Mesodermal cell (in vitro differentiated cells): Measurements from ENCODE around the gene SCGB1C2. TPM values are rescaled to one million over a fixed set of nuclear protein-coding genes. Genes with fewer than 3 reads are reported as not detected.
"Not testable (repeated sequence)": the region's sequence is repeated elsewhere in the genome, so short reads cannot be mapped to it uniquely, and the experiment has no call there.

Source experiments
- H3K27ac ChIP-seq: 2 replicates; pipeline ENCODE4 v1.7.0; 2013; ENCODE audit warnings: mild to moderate bottlenecking, low read depth, low read length, moderate library complexity; ENCODE audit not compliant: severe bottlenecking
- H3K36me3 ChIP-seq: 2 replicates; pipeline ENCODE4 v1.7.1; 2013; ENCODE audit warnings: mild to moderate bottlenecking, low read length, moderate library complexity; ENCODE audit not compliant: control insufficient read depth, insufficient read depth
- H3K4me1 ChIP-seq: one replicate; pipeline ENCODE4 v1.7.1; 2013; ENCODE audit warnings: mild to moderate bottlenecking, low read length; ENCODE audit not compliant: insufficient read depth, control insufficient read depth, poor library complexity, severe bottlenecking
- H3K4me3 ChIP-seq: 2 replicates; pipeline ENCODE4 v1.7.0; 2013; ENCODE audit warnings: low read length, control low read depth, mild to moderate bottlenecking; ENCODE audit not compliant: insufficient read depth, poor library complexity, severe bottlenecking; ENCODE audit errors: extremely low read depth
- H3K9me3 ChIP-seq: 2 replicates; pipeline ENCODE4 v1.7.1; 2013; ENCODE audit warnings: mild to moderate bottlenecking, low read length, moderate library complexity; ENCODE audit not compliant: control insufficient read depth
- WGBS, 2 experiments: methylation state at CpG; one replicate each; pipeline ENCODE4 v1.1.5; 2013; ENCODE audit warnings: missing lambda C conversion rate in 2 of 2; ENCODE audit not compliant: insufficient coverage in 2 of 2; 5-methylcytosine and 5-hydroxymethylcytosine counted together
- polyA plus RNA-seq, 2 experiments: library from polyadenylated mRNA; stranded (reverse); fragments of 50-300 nt; gene quantifications; one replicate each; pipeline ENCODE4 v1.2.3, GENCODE V29; 2013

SCGB1C2 gene
- polyA plus RNA-seq (2013, experiment 1 of 2), result not detected
- not detected for polyA plus RNA-seq (2013, experiment 2 of 2)

GRCh38 chr17:137166-137807 is at the start of gene SCGB1C2:
Gene SCGB1C2, plus strand, starts transcription at chr17:137569. Its CDS starts 22 bp downstream, at chr17:137591.
- not testable (repeated sequence) for H3K9me3 ChIP-seq, H3K4me1 ChIP-seq, H3K36me3 ChIP-seq, H3K4me3 ChIP-seq, H3K27ac ChIP-seq
- WGBS, 2 experiments, result no CpG with 5 or more reads among the region's 16 CpGs

DNA sequence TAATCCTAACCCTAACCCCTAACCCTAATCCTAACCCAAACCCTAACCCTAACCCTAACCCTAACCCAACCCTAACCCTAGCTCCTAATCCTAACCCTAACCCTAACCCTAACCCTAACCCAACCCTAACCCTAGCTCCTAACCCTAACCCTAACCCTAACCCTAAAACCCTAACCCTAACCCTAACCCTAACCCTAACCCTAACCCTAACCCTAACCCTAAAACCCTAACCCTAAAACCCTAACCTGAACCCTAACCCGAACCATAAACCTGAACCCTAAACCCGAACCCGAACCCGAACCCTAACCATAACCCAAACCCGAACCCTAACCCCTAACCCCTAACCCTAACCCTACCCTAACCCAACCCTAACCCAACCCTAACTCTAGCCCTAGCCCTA is 24.3 kb upstream of the SCGB1C2 start:
- WGBS, 2 experiments, result no CpG with 5 or more reads among the region's 5 CpGs
- H3K4me3 ChIP-seq, H3K27ac ChIP-seq, H3K4me1 ChIP-seq, H3K36me3 ChIP-seq, H3K9me3 ChIP-seq: not testable (repeated sequence)

DNA sequence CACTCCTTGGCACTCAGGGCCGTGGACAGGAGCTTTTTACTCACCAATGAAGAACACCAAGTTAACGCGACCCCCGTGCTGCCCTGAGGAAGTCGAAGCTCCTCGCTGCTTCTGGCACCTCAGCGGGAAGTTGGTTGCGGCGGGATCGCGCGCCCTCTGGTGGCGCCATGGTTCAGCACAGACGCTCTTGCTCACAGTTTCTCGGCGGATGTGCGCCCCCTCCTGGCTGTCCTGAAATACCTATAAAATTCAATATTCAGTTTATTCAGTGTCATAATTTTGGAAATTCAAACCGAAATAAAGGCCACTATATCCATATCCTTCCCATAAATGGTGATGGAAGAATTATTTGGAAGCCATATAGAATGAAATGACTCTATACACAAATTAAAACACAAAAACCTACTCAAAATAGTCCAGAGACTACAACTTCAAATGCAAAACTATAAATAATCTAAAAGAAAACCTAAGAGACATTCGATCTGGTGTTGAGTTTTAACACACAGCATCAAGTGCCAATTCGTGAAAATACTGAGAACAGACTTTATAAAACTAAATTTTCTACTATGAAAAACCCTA is 18.9 kb upstream of the SCGB1C2 start:
- WGBS, 2 experiments, result 9% methylated on average over 4 of the region's 20 CpGs; no CpG with 5 or more reads in 1 of the 2 experiments
- H3K9me3 ChIP-seq, H3K4me3 ChIP-seq, H3K36me3 ChIP-seq, H3K27ac ChIP-seq, H3K4me1 ChIP-seq: not testable (repeated sequence)

- not testable (repeated sequence) for H3K4me1 ChIP-seq
- 67% methylated on average over 1 of the region's 40 CpGs; no CpG with 5 or more reads in 1 of the 2 experiments for WGBS, 2 experiments
Measured at GRCh38 chr17:133932-134331, 3.4 kb upstream of the SCGB1C2 start.

GRCh38 chr17:134332-134785 is 3.0 kb upstream of the SCGB1C2 start:
- not testable (repeated sequence) for H3K4me1 ChIP-seq, H3K4me3 ChIP-seq, H3K36me3 ChIP-seq, H3K27ac ChIP-seq, H3K9me3 ChIP-seq
- 90% methylated on average over 7 of the region's 25 CpGs; no CpG with 5 or more reads in 1 of the 2 experiments for WGBS, 2 experiments

More at GRCh38 chr17:133932-134331, 3.4 kb upstream of the SCGB1C2 start:
- H3K36me3 ChIP-seq, H3K4me3 ChIP-seq, H3K9me3 ChIP-seq, H3K27ac ChIP-seq: not testable (repeated sequence)

- WGBS, 2 experiments, result no CpG with 5 or more reads among the region's 6 CpGs
- H3K4me1 ChIP-seq, H3K4me3 ChIP-seq, H3K36me3 ChIP-seq, H3K9me3 ChIP-seq, H3K27ac ChIP-seq: not testable (repeated sequence)
Measured at GRCh38 chr17:135022-135421, 2.3 kb upstream of the SCGB1C2 start.

- WGBS, 2 experiments, result no CpG with 5 or more reads among the region's 1 CpG
- H3K27ac ChIP-seq, H3K4me1 ChIP-seq, H3K9me3 ChIP-seq, H3K4me3 ChIP-seq, H3K36me3 ChIP-seq: not testable (repeated sequence)
Measured at GRCh38 chr17:135895-136294, 1.5 kb upstream of the SCGB1C2 start.

- H3K27ac ChIP-seq, H3K4me3 ChIP-seq, H3K9me3 ChIP-seq, H3K36me3 ChIP-seq, H3K4me1 ChIP-seq: not testable (repeated sequence)
- no CpG with 5 or more reads among the region's 4 CpGs for WGBS, 2 experiments
Measured at GRCh38 chr17:136531-136930, 838 bp upstream of the SCGB1C2 start.

- not testable (repeated sequence) for H3K4me1 ChIP-seq, H3K27ac ChIP-seq, H3K36me3 ChIP-seq, H3K4me3 ChIP-seq, H3K9me3 ChIP-seq
- WGBS, 2 experiments, result 90 to 100% methylated on average over 1 to 2 of the region's 22 CpGs
Measured at GRCh38 chr17:139401-140205, 2.2 kb downstream of the SCGB1C2 start.

GRCh38 chr17:142102-142661 is 4.8 kb downstream of the SCGB1C2 start:
- Histone ChIP-seq H3K9me3 (no peaks in the 10 kb centered on the region), H3K4me1 (no peaks in the 10 kb centered on the region), H3K27ac (no peak overlapping the region), H3K4me3 (no peak overlapping the region), H3K36me3 (no peaks in the 10 kb centered on the region)
- WGBS, 2 experiments, result 94 to 95% methylated on average over 11 to 22 of the region's 23 CpGs
